HepG2 (cell line): ENCODE data around the gene HNRNPUL1. TPM values are rescaled to one million over a fixed set of nuclear protein-coding genes. Genes with fewer than 3 reads are reported as not detected.

Experiments used
- CREB3 ChIP-seq: sonication (generic); formaldehyde crosslinking; IDR thresholded peaks from 2 replicates; pipeline ENCODE4 v1.5.0; 2020; ENCODE audit warnings: missing genetic modification reagents
- FLYWCH1 ChIP-seq: sonication (generic); formaldehyde crosslinking; IDR thresholded peaks from 2 replicates; pipeline ENCODE4 v1.8.1; 2023; ENCODE audit warnings: mild to moderate bottlenecking, missing genetic modification reagents
- MEIS1 ChIP-seq: sonication (generic); formaldehyde crosslinking; IDR thresholded peaks from 2 replicates; pipeline ENCODE4 v1.9.0; 2021; ENCODE audit warnings: mild to moderate bottlenecking, missing genetic modification reagents, moderate library complexity, borderline replicate concordance
- SNAPC4 ChIP-seq: sonication (generic); formaldehyde crosslinking; IDR thresholded peaks from 2 replicates; pipeline ENCODE4 v1.4.0; 2020; ENCODE audit warnings: mild to moderate bottlenecking, missing genetic modification reagents
- TCF12 ChIP-seq, 2 experiments: fragments of 450-650 bp in 1 of 2; sonication (generic) in 1 of 2; formaldehyde crosslinking in 1 of 2; IDR thresholded peaks; 2 replicates each; pipeline versions ENCODE4 v1.6.1 to v1.8.0; 2017 to 2022; ENCODE audit warnings: antibody characterized with exemption in 1 of 2, mild to moderate bottlenecking in 1 of 2, missing genetic modification reagents in 1 of 2, moderate library complexity in 1 of 2
- TCF7 ChIP-seq: sonication (generic); IDR thresholded peaks from 2 replicates; pipeline ENCODE4 v1.6.1; 2016; ENCODE audit warnings: antibody characterized with exemption, low read depth
- ZFP37 ChIP-seq: sonication (generic); formaldehyde crosslinking; IDR thresholded peaks from 2 replicates; pipeline ENCODE4 v1.4.0; 2020; ENCODE audit warnings: missing genetic modification reagents, borderline replicate concordance
- ZNF280D ChIP-seq: sonication (generic); formaldehyde crosslinking; IDR thresholded peaks from 2 replicates; pipeline ENCODE4 v1.5.1; 2020; ENCODE audit warnings: mild to moderate bottlenecking, missing genetic modification reagents
- ZNF296 ChIP-seq: sonication (generic); formaldehyde crosslinking; conservative IDR thresholded peaks from 2 replicates; pipeline ENCODE4 v1.5.0; 2020; ENCODE audit warnings: mild to moderate bottlenecking, missing genetic modification reagents
- ZNF558 ChIP-seq: sonication (generic); formaldehyde crosslinking; IDR thresholded peaks from 2 replicates; pipeline ENCODE4 v1.9.0; 2022; ENCODE audit warnings: mild to moderate bottlenecking, missing genetic modification reagents, borderline replicate concordance
- ZNF687 ChIP-seq: sonication (generic); formaldehyde crosslinking; IDR thresholded peaks from 2 replicates; pipeline ENCODE4 v1.5.1; 2020; ENCODE audit warnings: mild to moderate bottlenecking, missing genetic modification reagents, moderate library complexity
- ZNF720 ChIP-seq: sonication (generic); formaldehyde crosslinking; IDR thresholded peaks from 2 replicates; pipeline ENCODE4 v1.4.0; 2020; ENCODE audit warnings: missing genetic modification reagents
- ZNF800 ChIP-seq: sonication (generic); formaldehyde crosslinking; IDR thresholded peaks from 2 replicates; pipeline ENCODE4 v1.4.0; 2020; ENCODE audit warnings: missing genetic modification reagents
- polyA plus RNA-seq, 8 experiments: library from polyadenylated mRNA; depleted of rRNA in 3 of 8; stranded (reverse) in 7 of 8; unstranded in 1 of 8; fragments of >200 nt; fragmentation: Illumina TruSeq in 4 of 8; extraction: Trizol in 4 of 8; gene quantifications; 2 replicates each; pipeline versions ENCODE4 v1.2.1 to v1.2.3, GENCODE V29; 2011 to 2016; ENCODE audit warnings: low read depth in 4 of 8, missing spikeins in 1 of 8, mixed read lengths in 1 of 8; ENCODE audit not compliant: insufficient read depth in 1 of 8
- total RNA-seq, 5 experiments: library from RNA; depleted of rRNA; stranded (reverse); fragments of >200 nt; fragmentation: Illumina TruSeq; extraction: Trizol; gene quantifications; 2 replicates each; pipeline ENCODE4 v1.2.3, GENCODE V29; 2016; ENCODE audit warnings: low read depth in 1 of 5

Gene HNRNPUL1
- total and polyA plus RNA-seq, 2 of the 13 experiments (the other 11 are each of a cell fraction or from before 2014, with no cell fraction given), result 30.9 to 81.7 TPM

- no peak for TF ChIP-seq FLYWCH1 (CRISPR knock-in tag)
- no peak for TF ChIP-seq CREB3 (CRISPR knock-in tag)
- no peak for TF ChIP-seq ZFP37
- TF ChIP-seq MEIS1 (CRISPR knock-in tag), result no peak
- TF ChIP-seq ZNF720 (CRISPR knock-in tag), result no peak
- no peak for TF ChIP-seq TCF12 (IDR thresholded peaks at IDR 0.05)
- TF ChIP-seq TCF12 (CRISPR knock-in tag; IDR thresholded peaks at IDR 0.05), result no peak
- TF ChIP-seq ZNF280D (CRISPR knock-in tag), result no peak
- no peak for TF ChIP-seq ZNF800 (CRISPR knock-in tag)
- TF ChIP-seq TCF7, result no peak
- TF ChIP-seq SNAPC4 (CRISPR knock-in tag), result no peak
- peak; percentile 94 for TF ChIP-seq ZNF296 (CRISPR knock-in tag)
- peak; percentile 60 for TF ChIP-seq ZNF687 (CRISPR knock-in tag)
- no peak for TF ChIP-seq ZNF558 (CRISPR knock-in tag)
Observed at GRCh38 chr19:41323023-41323422, 58.9 kb downstream of the HNRNPUL1 start (continued).
